Astrocyte (in vitro differentiated cells and primary cell): ENCODE results near the gene IFITM5. TPM values are rescaled to one million over a fixed set of nuclear protein-coding genes. Genes with fewer than 3 reads are reported as not detected.
"Not testable (repeated sequence)": the region's sequence is repeated elsewhere in the genome, so short reads cannot be mapped to it uniquely, and the experiment has no call there.

Source experiments
- DNase-seq: peaks from one replicate; pipeline ENCODE4 v3.0.0-alpha.2; 2010; ENCODE audit warnings: low read depth
- FAIRE-seq: peaks from 2 replicates; lab custom pipeline; 2011; peaks lifted over from hg19 to GRCh38; lab: Jason Lieb, UNC
- H2AFZ ChIP-seq: 2 replicates; pipeline ENCODE4 v1.6.0; 2012; ENCODE audit warnings: low read depth, low read length, inconsistent platforms
- H3K27ac ChIP-seq: 2 replicates; pipeline ENCODE4 v1.5.1; 2011; ENCODE audit warnings: low read depth, low read length, inconsistent platforms
- H3K27me3 ChIP-seq: 2 replicates; pipeline ENCODE4 v1.6.0; 2011; ENCODE audit warnings: low read length, inconsistent platforms; ENCODE audit not compliant: insufficient read depth
- H3K36me3 ChIP-seq: 2 replicates; pipeline ENCODE4 v1.5.1; 2011; ENCODE audit warnings: low read length, inconsistent platforms; ENCODE audit not compliant: insufficient read depth
- H3K4me1 ChIP-seq: 2 replicates; pipeline ENCODE4 v1.5.1; 2011; ENCODE audit warnings: low read length, inconsistent platforms; ENCODE audit not compliant: insufficient read depth
- H3K4me2 ChIP-seq: 2 replicates; pipeline ENCODE4 v1.6.0; 2012; ENCODE audit warnings: low read length, inconsistent platforms
- H3K4me3 ChIP-seq: 2 replicates; pipeline ENCODE4 v1.5.1; 2011; ENCODE audit warnings: low read depth, mild to moderate bottlenecking, low read length, inconsistent platforms; ENCODE audit not compliant: insufficient read depth
- H3K79me2 ChIP-seq: 2 replicates; pipeline ENCODE4 v1.6.0; 2012; ENCODE audit warnings: mild to moderate bottlenecking, low read length, inconsistent platforms; ENCODE audit not compliant: insufficient read depth
- H3K9ac ChIP-seq: 2 replicates; pipeline ENCODE4 v1.6.0; 2012; ENCODE audit warnings: mild to moderate bottlenecking, low read length, inconsistent platforms
- H3K9me3 ChIP-seq: 2 replicates; pipeline ENCODE4 v1.5.1; 2012; ENCODE audit warnings: low read depth, mild to moderate bottlenecking, low read length, inconsistent platforms; ENCODE audit not compliant: insufficient read depth
- H4K20me1 ChIP-seq: 2 replicates; pipeline ENCODE4 v1.6.0; 2012; ENCODE audit warnings: low read length, inconsistent platforms; ENCODE audit not compliant: insufficient read depth
- H3K27ac Mint-ChIP-seq: one replicate; pipeline ENCODE4 v1.8.0; 2021; ENCODE audit warnings: mild to moderate bottlenecking, mixed read lengths; ENCODE audit not compliant: unreplicated experiment
- H3K27me3 Mint-ChIP-seq: one replicate; pipeline ENCODE4 v1.8.0; 2021; ENCODE audit warnings: low read depth, mixed read lengths; ENCODE audit not compliant: unreplicated experiment
- H3K36me3 Mint-ChIP-seq: one replicate; pipeline ENCODE4 v1.8.0; 2021; ENCODE audit warnings: low read depth, mixed read lengths; ENCODE audit not compliant: unreplicated experiment
- H3K4me1 Mint-ChIP-seq: one replicate; pipeline ENCODE4 v1.8.0; 2021; ENCODE audit warnings: low read depth, mixed read lengths; ENCODE audit not compliant: unreplicated experiment
- H3K4me3 Mint-ChIP-seq: one replicate; pipeline ENCODE4 v1.8.0; 2021; ENCODE audit warnings: mild to moderate bottlenecking, moderate library complexity, mixed read lengths; ENCODE audit not compliant: unreplicated experiment
- H3K9me3 Mint-ChIP-seq: one replicate; pipeline ENCODE4 v1.8.0; 2021; ENCODE audit warnings: mild to moderate bottlenecking, mixed read lengths; ENCODE audit not compliant: unreplicated experiment
- CTCF ChIP-seq: IDR thresholded peaks from 2 replicates; pipeline ENCODE4 v1.5.1; 2011; ENCODE audit warnings: low read depth, mild to moderate bottlenecking, inconsistent platforms, low read length, moderate library complexity; ENCODE audit not compliant: insufficient read depth
- EZH2 ChIP-seq: IDR thresholded peaks from 2 replicates; pipeline ENCODE4 v1.6.1; 2012; ENCODE audit warnings: mild to moderate bottlenecking, low read length, inconsistent platforms; ENCODE audit not compliant: insufficient read depth
- total RNA-seq: library from RNA; stranded (reverse); gene quantifications from 2 replicates; pipeline ENCODE4 v1.2.1, GENCODE V29; 2021

The IFITM5 gene
- total RNA-seq, 1 donor from 2014 or later, result not detected

- H3K27ac ChIP-seq, result no peak overlapping the region
- no peaks in the 10 kb centered on the region for H3K4me1 ChIP-seq
- H4K20me1 ChIP-seq, result no peaks in the 10 kb centered on the region
- H3K4me3 ChIP-seq, result no peak overlapping the region
- no peak overlapping the region for H3K9ac ChIP-seq
- DNase-seq, result no peak
- TF ChIP-seq CTCF (no peak), EZH2 (no peak)
- Mint-ChIP-seq H3K9me3 (peaks cover 2% of the 10 kb centered on the region), H3K27me3 (peaks cover 27% of the 10 kb centered on the region), H3K4me3 (no peak overlapping the region), H3K27ac (no peak overlapping the region), H3K4me1 (no peaks in the 10 kb centered on the region), H3K36me3 (no peaks in the 10 kb centered on the region)
- H3K4me2 ChIP-seq, result no peak overlapping the region
- FAIRE-seq, result no peak
- H3K9me3 ChIP-seq, result no peaks in the 10 kb centered on the region
- H3K27me3 ChIP-seq, result peaks cover 13% of the 10 kb centered on the region
- H3K79me2 ChIP-seq, result no peaks in the 10 kb centered on the region
- H2AFZ ChIP-seq, result no peak overlapping the region
- H3K36me3 ChIP-seq, result no peaks in the 10 kb centered on the region
Observed at GRCh38 chr11:269146-269890, 30.0 kb downstream of the IFITM5 start.

- H3K4me3 ChIP-seq, H3K4me2 ChIP-seq, H3K36me3 Mint-ChIP-seq, H3K4me1 Mint-ChIP-seq, H3K4me3 Mint-ChIP-seq, H4K20me1 ChIP-seq, H3K9ac ChIP-seq, H3K27ac ChIP-seq, FAIRE-seq, H3K9me3 ChIP-seq, H3K79me2 ChIP-seq, H3K4me1 ChIP-seq, H3K9me3 Mint-ChIP-seq, H3K27ac Mint-ChIP-seq, H3K36me3 ChIP-seq, H2AFZ ChIP-seq: not testable (repeated sequence)
- DNase-seq, result peak; percentile 18
- peaks cover 27% of the 10 kb centered on the region for H3K27me3 Mint-ChIP-seq
- peaks cover 11% of the 10 kb centered on the region for H3K27me3 ChIP-seq
Observed at GRCh38 chr11:268716-269145, 30.6 kb downstream of the IFITM5 start.

GRCh38 chr11:267491-267994 lies 31.8 kb downstream of the IFITM5 start:
- Histone ChIP-seq H3K27ac (no peak overlapping the region), H3K79me2 (no peaks in the 10 kb centered on the region), H3K27me3 (peaks cover 9% of the 10 kb centered on the region), H3K9ac (no peak overlapping the region), H3K4me3 (no peak overlapping the region), H3K4me1 (no peaks in the 10 kb centered on the region), H3K36me3 (no peaks in the 10 kb centered on the region), H3K4me2 (no peak overlapping the region), H2AFZ (no peak overlapping the region), H4K20me1 (no peaks in the 10 kb centered on the region), H3K9me3 (no peaks in the 10 kb centered on the region)
- H3K4me1 Mint-ChIP-seq, result no peaks in the 10 kb centered on the region
- H3K27ac Mint-ChIP-seq, result no peak overlapping the region
- peaks cover 2% of the 10 kb centered on the region for H3K9me3 Mint-ChIP-seq
- TF ChIP-seq CTCF, result no peak
- no peak for TF ChIP-seq EZH2
- no peaks in the 10 kb centered on the region for H3K36me3 Mint-ChIP-seq
- no peak for FAIRE-seq
- H3K4me3 Mint-ChIP-seq, result no peak overlapping the region
- DNase-seq, result no peak
- H3K27me3 Mint-ChIP-seq, result peaks cover 23% of the 10 kb centered on the region
